Panc1 (cell line): Measurements from ENCODE around the gene BAHCC1. TPM values are rescaled to one million over a fixed set of nuclear protein-coding genes. Genes with fewer than 3 reads are reported as not detected.

Experiments
- ATAC-seq: fragments of 200-7000 bp; cut with Tn5 transposase; 2 replicates; pipeline ENCODE4 v1.9.1; 2020; ENCODE audit warnings: mild to moderate bottlenecking, moderate library complexity
- BruUV-seq: library from RNA; stranded (reverse); fragments of 400-500 nt; replicated peaks from 2 replicates; lab custom pipeline; 2021; lab: Mats Ljungman, UMichigan
- CTCF ChIA-PET: fragments of 300-600 bp; sonication (Branson Sonifier 250); formaldehyde crosslinking; loops from one replicate; lab custom pipeline; 2022; ENCODE audit warnings: antibody characterized with exemption; lab: Charles Lee
- POLR2A ChIA-PET: fragments of 300-600 bp; sonication (Branson Sonifier 250); formaldehyde crosslinking; loops from one replicate; lab custom pipeline; 2022; ENCODE audit warnings: antibody characterized with exemption; lab: Charles Lee
- DNase-seq: peaks from one replicate; pipeline ENCODE4 v3.0.0-alpha.2; 2010; ENCODE audit warnings: low read depth, low spot score
- H3K27ac ChIP-seq: 2 replicates; pipeline ENCODE4 v1.5.1; 2011; ENCODE audit warnings: mild to moderate bottlenecking, low read length, inconsistent platforms
- H3K27me3 ChIP-seq: fragments of 200-500 bp; sonication (Bioruptor generic); 2 replicates; pipeline ENCODE4 v1.6.0; 2014; ENCODE audit warnings: low read length, inconsistent platforms; ENCODE audit not compliant: control insufficient read depth, insufficient read depth
- H3K36me3 ChIP-seq: fragments of 200-500 bp; sonication (Bioruptor generic); 2 replicates; pipeline ENCODE4 v1.5.1; 2014; ENCODE audit warnings: inconsistent platforms, mild to moderate bottlenecking, low read length, moderate library complexity; ENCODE audit not compliant: control insufficient read depth, insufficient read depth
- H3K4me1 ChIP-seq: 2 replicates; pipeline ENCODE4 v1.5.1; 2011; ENCODE audit warnings: inconsistent platforms, mild to moderate bottlenecking, low read length, moderate library complexity; ENCODE audit not compliant: control insufficient read depth, insufficient read depth
- H3K4me3 ChIP-seq, 2 experiments: 2 replicates each; pipeline ENCODE4 v1.5.1; 2011 to 2012; ENCODE audit warnings: low read depth in 2 of 2, low read length in 2 of 2, mild to moderate bottlenecking in 2 of 2, inconsistent platforms in 1 of 2, moderate library complexity in 1 of 2
- H3K9me3 ChIP-seq: fragments of 200-500 bp; sonication (Bioruptor generic); 2 replicates; pipeline ENCODE4 v1.5.1; 2014; ENCODE audit warnings: low read depth, mild to moderate bottlenecking, inconsistent platforms, low read length, moderate library complexity; ENCODE audit not compliant: control insufficient read depth, insufficient read depth
- CTCF ChIP-seq: fragments of 450-650 bp; IDR thresholded peaks from 2 replicates; pipeline ENCODE4 v1.5.1; 2017; ENCODE audit warnings: mild to moderate bottlenecking
- POLR2AphosphoS5 ChIP-seq: IDR thresholded peaks from 2 replicates; pipeline ENCODE4 v1.6.1; 2012; ENCODE audit warnings: mild to moderate bottlenecking, low read depth, low read length, moderate library complexity
- REST ChIP-seq, 2 experiments: IDR thresholded peaks; 2 replicates each; pipeline ENCODE4 v1.6.1; 2011 to 2012; ENCODE audit warnings: low read depth in 2 of 2, control low read depth in 1 of 2, low read length in 1 of 2, mild to moderate bottlenecking in 1 of 2, moderate library complexity in 1 of 2; ENCODE audit not compliant: insufficient read depth in 1 of 2
- SIN3A ChIP-seq: IDR thresholded peaks from 2 replicates; pipeline ENCODE4 v1.6.1; 2012; ENCODE audit warnings: low read depth, mild to moderate bottlenecking, low read length, moderate library complexity, borderline replicate concordance; ENCODE audit not compliant: insufficient read depth
- TCF7L2 ChIP-seq: IDR thresholded peaks from 2 replicates; pipeline ENCODE4 v1.6.1; 2011; ENCODE audit warnings: mild to moderate bottlenecking, low read depth, low read length, inconsistent platforms
- in situ Hi-C: cut with HindIII; loops from 2 replicates; pipeline ENCODE4 v1.10.0; 2016; ENCODE audit warnings: low sequenced_read_pairs, low pct_unique_long_range_greater_than_20kb
- intact Hi-C: fragments of 100-400 bp; cut with micrococcal nuclease; formaldehyde crosslinking; loops from one replicate; pipeline ENCODE4 v1.10.0; 2022; ENCODE audit not compliant: unreplicated experiment
- total RNA-seq: library from RNA; stranded (reverse); gene quantifications from one replicate; pipeline ENCODE4 v1.2.1, GENCODE V29; 2021; ENCODE audit not compliant: unreplicated experiment

The BAHCC1 gene
- total RNA-seq, 1 experiment from 2014 or later: 77.4 TPM

- ChIA-PET CTCF (no interaction called here), POLR2A (no interaction called here)
- Histone ChIP-seq H3K9me3 (no peaks in the 10 kb centered on the region), H3K4me1 (peaks cover 78% of the 10 kb centered on the region), H3K27ac (peak overlapping the region; percentile 76), H3K27me3 (no peaks in the 10 kb centered on the region), H3K36me3 (no peaks in the 10 kb centered on the region), H3K4me3 (no peak overlapping the region)
- no peak for ATAC-seq
- in situ Hi-C loops: no loop called here
- intact Hi-C loops: no loop called here
- TF ChIP-seq POLR2AphosphoS5 (no peak), CTCF (no peak), SIN3A (no peak), TCF7L2 (no peak), REST (IDR thresholded peaks at IDR 0.05; ENCODE audit: insufficient read depth in 1 of 2, low read depth in 2 of 2, low read length in 1 of 2) (no peak)
- no peak for DNase-seq
- no TSS peak for BruUV-seq
Observed at GRCh38 chr17:81434681-81435417, 39.6 kb downstream of the BAHCC1 start.

- Histone ChIP-seq H3K9me3 (no peaks in the 10 kb centered on the region), H3K27ac (peak overlapping the region; percentile 76), H3K4me1 (peaks cover 78% of the 10 kb centered on the region), H3K4me3 (no peak overlapping the region), H3K27me3 (no peaks in the 10 kb centered on the region), H3K36me3 (no peaks in the 10 kb centered on the region)
- ATAC-seq (no peak), DNase-seq (no peak)
- TF ChIP-seq TCF7L2: no peak
- no peak for TF ChIP-seq CTCF
- TF ChIP-seq SIN3A: no peak
- no peak for TF ChIP-seq POLR2AphosphoS5
- no peak for TF ChIP-seq REST (IDR thresholded peaks at IDR 0.05; ENCODE audit: insufficient read depth in 1 of 2, low read depth in 2 of 2, low read length in 1 of 2)
- CTCF ChIA-PET: interaction anchor here (0.6 kb wide), 1 partner anchor 39 kb away, joined by 9 read pairs; no protein-coding TSS in a partner anchor
- in situ Hi-C loops: no loop called here
- intact Hi-C loops: no loop called here
- no TSS peak for BruUV-seq
- POLR2A ChIA-PET: no interaction called here
Observed at GRCh38 chr17:81435652-81436293, 40.5 kb downstream of the BAHCC1 start.
